Upper lobe of right lung (tissue), 1 donor: ENCODE measurements around the gene ZBTB3. TPM values are rescaled to one million over a fixed set of nuclear protein-coding genes. Genes with fewer than 3 reads are reported as not detected.
"Not testable (repeated sequence)": the region's sequence is repeated elsewhere in the genome, so short reads cannot be mapped to it uniquely, and the experiment has no call there.

Experiments used
- ATAC-seq: fragments of 200-7000 bp; cut with Tn5 transposase; one replicate; pipeline ENCODE4 v1.9.1; 2020; ENCODE audit warnings: mild to moderate bottlenecking, moderate library complexity
- DNase-seq: peaks from one replicate; pipeline ENCODE4 v3.0.0-alpha.2; 2020
- H3K27ac ChIP-seq: fragments of 200-600 bp; one replicate; pipeline ENCODE4 v1.8.0; 2022
- H3K27me3 ChIP-seq: fragments of 200-600 bp; one replicate; pipeline ENCODE4 v1.8.0; 2022; ENCODE audit warnings: mild to moderate bottlenecking
- H3K36me3 ChIP-seq: fragments of 200-600 bp; one replicate; pipeline ENCODE4 v1.8.0; 2022
- H3K4me1 ChIP-seq: fragments of 200-600 bp; one replicate; pipeline ENCODE4 v1.8.0; 2022
- H3K4me3 ChIP-seq: fragments of 200-600 bp; one replicate; pipeline ENCODE4 v1.8.0; 2022; ENCODE audit warnings: mild to moderate bottlenecking
- H3K9me3 ChIP-seq: fragments of 200-600 bp; one replicate; pipeline ENCODE4 v1.8.0; 2022
- CTCF ChIP-seq: fragments of 200-600 bp; IDR thresholded peaks from one replicate; pipeline ENCODE4 v1.8.0; 2022; ENCODE audit warnings: antibody characterized with exemption
- intact Hi-C: fragments of 100-400 bp; cut with DNase I; formaldehyde crosslinking; loops from one replicate; pipeline ENCODE4 v1.11.0; 2022
- total RNA-seq: library from RNA; stranded (reverse); fragmentation: NEBNext Ultra II Directional; extraction: Animal tissue kit (Norgen Biotek cat#: 25700); gene quantifications from one replicate; pipeline ENCODE4 v1.2.1, GENCODE V29; 2021
- donor health status: DM: no; HTN: yes; CAD: no; lungs with severe emphysema.

Gene ZBTB3
- total RNA-seq, 1 donor from 2014 or later = 12.5 TPM

GRCh38 chr11:62774407-62774806 is 20.4 kb upstream of the ZBTB3 start:
- no peak for TF ChIP-seq CTCF
- Histone ChIP-seq H3K4me1 (peaks cover 22% of the 10 kb centered on the region), H3K9me3 (no peaks in the 10 kb centered on the region), H3K27me3 (no peaks in the 10 kb centered on the region), H3K27ac (no peak overlapping the region), H3K4me3 (no peak overlapping the region), H3K36me3 (peaks cover 34% of the 10 kb centered on the region)
- DNase-seq (no peak), ATAC-seq (no peak)
- intact Hi-C loops = no loop called here

- Histone ChIP-seq H3K4me1 (peaks cover 22% of the 10 kb centered on the region), H3K36me3 (peaks cover 23% of the 10 kb centered on the region), H3K4me3 (peak within 1 kb of the TSS; percentile 80), H3K27me3 (no peaks in the 10 kb centered on the region), H3K9me3 (no peaks in the 10 kb centered on the region), H3K27ac (peak within 1 kb of the TSS; percentile 92)
- intact Hi-C loops = no loop called here
- ATAC-seq (peak; percentile 97), DNase-seq (peak; percentile 99)
- no peak for TF ChIP-seq CTCF
Measured at GRCh38 chr11:62771144-62772021, 17.4 kb upstream of the ZBTB3 start, which contains the start of gene TAF6L. TSS of gene TAF6L (plus strand) at chr11:62771396. CDS start at chr11:62775784, 4,388 bp downstream.

- no peaks in the 10 kb centered on the region for H3K9me3 ChIP-seq
- intact Hi-C loops = no loop called here
- H3K36me3 ChIP-seq = peaks cover 23% of the 10 kb centered on the region
- TF ChIP-seq CTCF = no peak
- H3K27me3 ChIP-seq = no peaks in the 10 kb centered on the region
- H3K4me1 ChIP-seq = peaks cover 22% of the 10 kb centered on the region
- DNase-seq = no peak
- peak overlapping the region; percentile 92 for H3K27ac ChIP-seq
- peak overlapping the region; percentile 80 for H3K4me3 ChIP-seq
- ATAC-seq = no peak
Measured at GRCh38 chr11:62770778-62771143, 16.8 kb upstream of the ZBTB3 start.

- Histone ChIP-seq H3K27ac (peak overlapping the region; percentile 90), H3K4me3 (peak overlapping the region; percentile 91), H3K4me1 (peaks cover 12% of the 10 kb centered on the region), H3K36me3 (peaks cover 17% of the 10 kb centered on the region)
- DNase-seq, H3K9me3 ChIP-seq, H3K27me3 ChIP-seq, ATAC-seq, intact Hi-C loops: not testable (repeated sequence)
Measured at GRCh38 chr11:62760867-62761227, 6.9 kb upstream of the ZBTB3 start.

- no peaks in the 10 kb centered on the region for H3K27me3 ChIP-seq
- no peak for ATAC-seq
- no peaks in the 10 kb centered on the region for H3K9me3 ChIP-seq
- no peak for TF ChIP-seq CTCF
- intact Hi-C loops = no loop called here
- H3K4me1 ChIP-seq = peaks cover 19% of the 10 kb centered on the region
- no peak overlapping the region for H3K4me3 ChIP-seq
- DNase-seq = no peak
- H3K27ac ChIP-seq = no peak overlapping the region
- no peaks in the 10 kb centered on the region for H3K36me3 ChIP-seq
Measured at GRCh38 chr11:62757846-62758788, 4.2 kb upstream of the ZBTB3 start.
